Measurements from ENCODE around the gene MCUB.

The MCUB gene

GRCh38 chr4:109730619-109731545 lies 170.8 kb downstream of the MCUB start:
- no peak for DNase-seq

- no peak for DNase-seq
Measured at GRCh38 chr4:109733728-109734127, 173.7 kb downstream of the MCUB start.

- no peak for DNase-seq
Measured at GRCh38 chr4:109735566-109736365, 175.7 kb downstream of the MCUB start.
